Fibroblast of villous mesenchyme (primary cell): ENCODE results near the gene RELB. TPM values are rescaled to one million over a fixed set of nuclear protein-coding genes. Genes with fewer than 3 reads are reported as not detected.

Experiments
- DNase-seq: peaks from one replicate; pipeline ENCODE4 v3.0.0-alpha.2; 2010; ENCODE audit warnings: low read depth
- H3K4me3 ChIP-seq: 2 replicates; pipeline ENCODE4 v1.5.1; 2011; ENCODE audit warnings: low read depth, mild to moderate bottlenecking, low read length
- total RNA-seq: library from RNA; depleted of rRNA; stranded (reverse); fragments of >200 nt; gene quantifications from 2 replicates; pipeline ENCODE4 v1.2.3, GENCODE V29; 2012
- TF ChIP-seq, protein P1 (sequence below): IDR thresholded peaks from 2 replicates; pipeline ENCODE4 v1.5.1; 2012; ENCODE audit warnings: low read depth, mild to moderate bottlenecking, low read length; ENCODE audit not compliant: insufficient read depth

RELB gene
- total RNA-seq, 1 donor, result 13.8 TPM

GRCh38 chr19:45070214-45070613, 69.0 kb downstream of the RELB start:
- DNase-seq, result no peak
- H3K4me3 ChIP-seq, result no peak overlapping the region
- TF ChIP-seq, protein P1, sequence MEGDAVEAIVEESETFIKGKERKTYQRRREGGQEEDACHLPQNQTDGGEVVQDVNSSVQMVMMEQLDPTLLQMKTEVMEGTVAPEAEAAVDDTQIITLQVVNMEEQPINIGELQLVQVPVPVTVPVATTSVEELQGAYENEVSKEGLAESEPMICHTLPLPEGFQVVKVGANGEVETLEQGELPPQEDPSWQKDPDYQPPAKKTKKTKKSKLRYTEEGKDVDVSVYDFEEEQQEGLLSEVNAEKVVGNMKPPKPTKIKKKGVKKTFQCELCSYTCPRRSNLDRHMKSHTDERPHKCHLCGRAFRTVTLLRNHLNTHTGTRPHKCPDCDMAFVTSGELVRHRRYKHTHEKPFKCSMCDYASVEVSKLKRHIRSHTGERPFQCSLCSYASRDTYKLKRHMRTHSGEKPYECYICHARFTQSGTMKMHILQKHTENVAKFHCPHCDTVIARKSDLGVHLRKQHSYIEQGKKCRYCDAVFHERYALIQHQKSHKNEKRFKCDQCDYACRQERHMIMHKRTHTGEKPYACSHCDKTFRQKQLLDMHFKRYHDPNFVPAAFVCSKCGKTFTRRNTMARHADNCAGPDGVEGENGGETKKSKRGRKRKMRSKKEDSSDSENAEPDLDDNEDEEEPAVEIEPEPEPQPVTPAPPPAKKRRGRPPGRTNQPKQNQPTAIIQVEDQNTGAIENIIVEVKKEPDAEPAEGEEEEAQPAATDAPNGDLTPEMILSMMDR, result no peak

- TF ChIP-seq, protein P1, result no peak
- H3K4me3 ChIP-seq, result no peak overlapping the region
- DNase-seq, result no peak
Observed at GRCh38 chr19:45070861-45071544, 69.7 kb downstream of the RELB start.

GRCh38 chr19:45071545-45071938, 70.3 kb downstream of the RELB start:
- TF ChIP-seq, protein P1, result no peak
- no peak for DNase-seq
- no peak overlapping the region for H3K4me3 ChIP-seq

DNA sequence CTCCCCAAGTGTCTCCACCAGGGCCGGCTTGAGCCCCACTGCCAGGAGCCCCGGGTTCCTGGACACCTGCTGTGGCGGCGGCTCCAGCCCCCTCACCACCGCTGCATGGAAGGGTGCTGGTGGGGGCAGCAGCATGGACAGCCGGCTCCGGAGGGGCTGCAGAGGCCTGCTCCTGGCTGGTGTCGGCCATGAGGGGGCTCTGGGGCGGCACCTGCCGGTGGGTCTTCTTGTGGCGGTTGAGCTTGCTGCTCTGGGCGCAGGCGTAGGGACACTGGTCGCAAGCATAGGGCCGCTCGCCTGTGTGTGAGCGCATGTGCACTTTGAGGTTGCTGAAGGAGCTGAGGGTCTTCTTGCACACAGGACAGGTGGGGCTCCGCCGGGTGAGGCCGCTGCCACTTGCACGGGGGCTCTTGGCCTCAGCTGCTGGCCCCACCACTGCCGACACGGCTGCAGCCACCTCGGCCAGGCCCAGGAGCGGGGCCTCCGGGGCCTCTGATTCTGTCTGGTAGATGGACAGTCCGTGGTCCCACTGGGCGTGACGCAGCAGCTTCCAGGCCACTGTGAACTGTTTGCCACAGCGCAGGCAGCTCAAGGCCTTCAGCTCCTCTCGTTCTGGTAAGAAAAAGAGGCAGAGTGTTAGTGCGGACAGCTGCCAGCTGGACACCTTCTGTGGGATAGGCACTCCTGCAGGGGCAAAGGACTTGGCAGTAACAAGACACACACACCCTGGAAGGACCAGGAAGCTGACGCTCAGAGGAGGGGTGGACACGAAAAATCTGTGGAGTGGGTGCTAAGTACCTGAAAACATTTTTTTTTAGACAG, 70.9 kb downstream of the RELB start:
- TF ChIP-seq, protein P1, result no peak
- no peak overlapping the region for H3K4me3 ChIP-seq
- DNase-seq, result no peak

DNA sequence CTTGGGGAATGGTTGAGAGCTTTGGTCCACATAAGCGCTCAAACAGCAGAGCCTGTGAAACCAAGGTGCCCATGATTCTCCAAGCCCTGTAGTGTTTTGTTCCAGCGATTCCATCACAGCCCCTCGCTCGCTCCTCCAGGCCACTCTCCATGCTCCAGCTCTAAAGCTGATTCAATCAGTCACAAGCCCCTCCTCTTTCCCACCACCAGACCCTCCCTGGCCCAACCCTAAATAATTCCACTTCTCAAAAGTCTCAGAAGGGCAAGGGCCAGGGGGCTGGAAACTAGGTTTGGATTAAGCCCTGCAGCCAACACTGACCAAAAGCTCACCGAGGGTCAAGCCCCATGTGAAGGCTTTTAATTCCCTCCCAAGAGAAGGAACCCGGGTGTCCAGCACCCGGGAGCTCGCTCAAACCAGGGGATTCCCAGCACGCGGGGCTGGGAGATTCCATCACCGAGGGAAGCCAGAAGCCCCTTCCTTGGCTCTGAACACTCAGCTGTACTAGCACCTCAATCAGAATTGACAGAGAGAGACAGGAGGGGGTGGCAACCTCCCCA, 73.6 kb downstream of the RELB start:
- H3K4me3 ChIP-seq, result peak overlapping the region; percentile 65
- TF ChIP-seq, protein P1, result no peak
- no peak for DNase-seq

DNA sequence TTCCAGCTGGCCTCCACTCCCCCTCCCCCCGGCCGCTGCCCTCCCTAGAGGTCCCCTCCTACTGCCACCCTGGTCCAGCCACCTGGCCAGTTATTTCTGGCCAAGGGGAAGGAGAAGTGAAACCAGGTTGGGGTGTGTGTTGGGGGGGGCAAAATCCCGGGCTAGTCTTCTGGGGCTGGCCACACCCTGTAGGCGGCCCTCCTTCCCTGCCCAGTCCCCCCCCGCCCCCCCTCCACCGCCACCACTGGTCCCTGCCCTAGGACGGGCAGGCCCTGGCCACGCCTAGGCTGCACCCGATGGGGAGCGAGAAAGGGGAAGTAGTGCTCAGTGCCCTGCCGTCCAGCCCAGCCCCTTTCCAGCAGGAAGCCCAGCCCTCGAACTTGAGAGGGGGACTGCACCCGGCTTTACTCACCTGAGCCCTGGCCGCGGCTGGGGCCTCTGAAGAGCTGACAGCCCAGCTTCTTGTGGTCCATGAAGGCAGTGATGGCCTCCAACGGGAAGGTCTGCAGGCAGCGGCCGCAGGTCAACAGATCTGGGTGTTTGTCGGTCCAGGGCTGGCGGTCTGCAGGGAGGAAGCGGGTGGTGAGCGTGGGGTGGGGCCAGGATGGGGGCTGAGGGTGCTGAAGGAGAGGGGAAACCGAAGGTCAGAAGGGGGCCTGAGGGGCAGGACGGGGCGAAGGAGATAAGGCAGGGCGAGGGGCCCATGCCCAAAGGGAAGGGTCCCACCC, 74.2 kb downstream of the RELB start:
- DNase-seq, result peak; percentile 58
- TF ChIP-seq, protein P1, result no peak
- peak overlapping the region; percentile 65 for H3K4me3 ChIP-seq
